GM06990 (cell line): ENCODE data around the gene CHST13.

Source experiments
- DNase-seq: peaks from one replicate; pipeline ENCODE4 v3.0.0-alpha.2; 2011; ENCODE audit not compliant: insufficient read length; ENCODE audit errors: extremely low read depth
- H3K27me3 ChIP-seq: replicated peaks from 2 replicates; pipeline ENCODE4 v1.6.0; 2011; ENCODE audit warnings: low read length; ENCODE audit not compliant: control insufficient read depth, insufficient read depth
- H3K36me3 ChIP-seq: 2 replicates; pipeline ENCODE4 v1.5.1; 2011; ENCODE audit warnings: low read length; ENCODE audit not compliant: control insufficient read depth, insufficient read depth
- H3K4me3 ChIP-seq: replicated peaks from 2 replicates; pipeline ENCODE4 v1.5.1; 2011; ENCODE audit warnings: low read depth, mild to moderate bottlenecking, control low read depth, low read length
- CTCF ChIP-seq: IDR thresholded peaks from 2 replicates; pipeline ENCODE4 v1.5.1; 2011; ENCODE audit warnings: low read length, control low read depth, mild to moderate bottlenecking, inconsistent platforms; ENCODE audit not compliant: insufficient read depth, poor library complexity, severe bottlenecking

The CHST13 gene

GRCh38 chr3:126542340-126543241 lies 18.6 kb downstream of the CHST13 start:
- no peaks in the 10 kb centered on the region for H3K36me3 ChIP-seq
- H3K4me3 ChIP-seq = no peak overlapping the region
- DNase-seq = no peak
- no peaks in the 10 kb centered on the region; the same call in none of the 2 replicates for H3K27me3 ChIP-seq
- TF ChIP-seq CTCF = no peak

GRCh38 chr3:126543457-126544061 lies 19.6 kb downstream of the CHST13 start:
- TF ChIP-seq CTCF = no peak
- no peak for DNase-seq
- Histone ChIP-seq H3K36me3 (no peaks in the 10 kb centered on the region), H3K27me3 (no peaks in the 10 kb centered on the region; the same call in none of the 2 replicates), H3K4me3 (no peak overlapping the region)

GRCh38 chr3:126544596-126545281 lies 20.8 kb downstream of the CHST13 start:
- Histone ChIP-seq H3K36me3 (no peaks in the 10 kb centered on the region), H3K4me3 (no peak overlapping the region), H3K27me3 (no peaks in the 10 kb centered on the region; the same call in none of the 2 replicates)
- TF ChIP-seq CTCF = no peak
- DNase-seq = no peak

- no peak overlapping the region for H3K4me3 ChIP-seq
- TF ChIP-seq CTCF = no peak
- H3K36me3 ChIP-seq = no peaks in the 10 kb centered on the region
- DNase-seq = no peak
- H3K27me3 ChIP-seq = no peaks in the 10 kb centered on the region; the same call in none of the 2 replicates
Measured at GRCh38 chr3:126545544-126545943, 21.6 kb downstream of the CHST13 start.

- Histone ChIP-seq H3K27me3 (no peaks in the 10 kb centered on the region; the same call in none of the 2 replicates), H3K36me3 (no peaks in the 10 kb centered on the region), H3K4me3 (no peak overlapping the region)
- no peak for TF ChIP-seq CTCF
- no peak for DNase-seq
Measured at GRCh38 chr3:126546013-126546412, 22.1 kb downstream of the CHST13 start.
